Activated naive CD8-positive, alpha-beta T cell treated with anti-CD3 and anti-CD28 coated beads, Interleukin-2, amount 50 U/mL, for 24 hours (primary cell): ENCODE measurements around the gene NPIPB4.
A peak's percentile ranks its signal among the peaks of the same experiment; 100 is the strongest.
"Not testable (repeated sequence)": the region's sequence is repeated elsewhere in the genome, so short reads cannot be mapped to it uniquely, and the experiment has no call there.

Experiments used
- ATAC-seq: fragments of 150-1000 bp; cut with Tn5 transposase; one replicate; pipeline ENCODE4 v1.10.0; 2021
- DNase-seq: peaks from one replicate; pipeline ENCODE4 v3.0.0; 2021
- H3K27ac Mint-ChIP-seq: one replicate; pipeline ENCODE4 v1.8.0; 2021; ENCODE audit warnings: mild to moderate bottlenecking, mixed read lengths
- H3K27me3 Mint-ChIP-seq: one replicate; pipeline ENCODE4 v1.8.0; 2021; ENCODE audit warnings: mixed read lengths
- H3K36me3 Mint-ChIP-seq: one replicate; pipeline ENCODE4 v1.8.0; 2021; ENCODE audit warnings: low read depth, mixed read lengths
- H3K4me1 Mint-ChIP-seq: one replicate; pipeline ENCODE4 v1.8.0; 2021; ENCODE audit warnings: mixed read lengths
- H3K4me3 Mint-ChIP-seq: one replicate; pipeline ENCODE4 v1.8.0; 2021; ENCODE audit warnings: mild to moderate bottlenecking, moderate library complexity, mixed read lengths
- H3K9me3 Mint-ChIP-seq: one replicate; pipeline ENCODE4 v1.8.0; 2021; ENCODE audit warnings: mixed read lengths

Gene NPIPB4

GRCh38 chr16:21815694-21816093 is 41.9 kb downstream of the NPIPB4 start:
- DNase-seq, ATAC-seq, H3K27ac Mint-ChIP-seq, H3K4me3 Mint-ChIP-seq, H3K9me3 Mint-ChIP-seq, H3K27me3 Mint-ChIP-seq: not testable (repeated sequence)
- H3K36me3 Mint-ChIP-seq, result peaks cover 30% of the 10 kb centered on the region
- H3K4me1 Mint-ChIP-seq, result peaks cover 25% of the 10 kb centered on the region

GRCh38 chr16:21802375-21802663 is 55.2 kb downstream of the NPIPB4 start:
- not testable (repeated sequence) for H3K27me3 Mint-ChIP-seq, ATAC-seq, H3K4me1 Mint-ChIP-seq, DNase-seq, H3K4me3 Mint-ChIP-seq, H3K27ac Mint-ChIP-seq, H3K9me3 Mint-ChIP-seq
- peaks cover 11% of the 10 kb centered on the region for H3K36me3 Mint-ChIP-seq

DNA sequence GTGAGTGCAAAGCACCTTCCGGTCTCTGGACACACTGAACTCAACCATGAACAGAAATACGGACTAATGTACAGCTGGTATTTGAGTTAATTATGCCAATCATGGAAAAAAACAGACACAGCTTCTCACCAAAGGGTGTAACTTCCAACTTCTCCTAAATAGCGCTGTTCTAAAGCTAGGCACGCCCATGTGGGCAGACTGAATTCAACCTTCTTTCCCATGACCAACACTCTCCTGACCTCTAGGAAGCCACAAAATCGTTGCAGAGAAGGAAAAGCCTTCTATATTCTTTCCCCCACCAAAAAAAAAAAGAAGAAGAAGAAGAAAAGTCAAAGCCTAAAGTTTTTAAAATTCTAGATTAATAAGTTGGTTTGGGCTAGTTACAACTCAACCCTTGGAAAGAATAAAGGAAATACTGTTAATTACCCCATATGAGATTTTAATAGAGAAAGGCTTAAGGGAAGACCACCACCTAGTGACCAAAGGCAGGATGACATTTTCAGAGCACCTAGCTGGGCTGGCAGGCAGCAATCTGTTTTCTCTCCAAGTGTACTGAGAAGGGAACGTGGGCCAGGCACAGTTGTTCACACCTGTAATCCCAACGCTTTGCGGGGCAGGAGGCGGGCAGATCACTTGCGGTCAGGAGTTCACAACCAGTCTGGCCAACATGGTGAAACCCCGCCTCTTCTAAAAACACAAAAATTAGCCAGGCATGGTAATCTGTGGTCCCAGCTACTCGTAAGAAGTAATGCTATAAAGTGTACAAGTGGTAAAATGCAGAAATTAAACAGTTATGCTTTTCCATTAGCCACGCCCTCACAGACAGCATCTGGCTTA is 55.8 kb downstream of the NPIPB4 start:
- H3K36me3 Mint-ChIP-seq, result peaks cover 11% of the 10 kb centered on the region
- ATAC-seq, result peak; percentile 59
- DNase-seq, H3K27me3 Mint-ChIP-seq, H3K9me3 Mint-ChIP-seq, H3K4me3 Mint-ChIP-seq, H3K27ac Mint-ChIP-seq, H3K4me1 Mint-ChIP-seq: not testable (repeated sequence)

DNA sequence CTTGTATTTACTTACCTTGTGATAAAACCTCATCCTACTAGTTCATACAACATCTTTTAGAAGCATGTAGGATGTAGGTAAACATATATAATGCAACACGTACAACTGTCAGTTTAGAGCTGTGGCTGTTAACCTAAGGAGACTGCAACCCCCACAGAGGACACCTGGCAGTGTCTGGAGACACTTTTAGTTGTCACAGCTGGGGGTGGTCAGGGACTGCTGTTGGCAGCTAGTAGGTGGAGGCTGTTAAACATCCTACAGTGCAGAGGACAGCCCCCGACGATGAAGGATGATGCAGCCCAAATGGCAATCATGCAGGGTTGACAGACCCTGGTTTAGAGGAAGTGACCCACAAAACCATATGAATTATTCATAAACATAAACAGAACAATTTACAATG is 59.0 kb downstream of the NPIPB4 start:
- not testable (repeated sequence) for DNase-seq, H3K27me3 Mint-ChIP-seq, H3K9me3 Mint-ChIP-seq, H3K4me3 Mint-ChIP-seq, H3K4me1 Mint-ChIP-seq, H3K27ac Mint-ChIP-seq
- H3K36me3 Mint-ChIP-seq, result peaks cover 16% of the 10 kb centered on the region
- ATAC-seq, result peak; percentile 20

GRCh38 chr16:21793310-21793709 is 64.2 kb downstream of the NPIPB4 start:
- not testable (repeated sequence) for H3K4me1 Mint-ChIP-seq, DNase-seq, H3K4me3 Mint-ChIP-seq, H3K36me3 Mint-ChIP-seq, ATAC-seq, H3K27me3 Mint-ChIP-seq, H3K9me3 Mint-ChIP-seq, H3K27ac Mint-ChIP-seq

DNA sequence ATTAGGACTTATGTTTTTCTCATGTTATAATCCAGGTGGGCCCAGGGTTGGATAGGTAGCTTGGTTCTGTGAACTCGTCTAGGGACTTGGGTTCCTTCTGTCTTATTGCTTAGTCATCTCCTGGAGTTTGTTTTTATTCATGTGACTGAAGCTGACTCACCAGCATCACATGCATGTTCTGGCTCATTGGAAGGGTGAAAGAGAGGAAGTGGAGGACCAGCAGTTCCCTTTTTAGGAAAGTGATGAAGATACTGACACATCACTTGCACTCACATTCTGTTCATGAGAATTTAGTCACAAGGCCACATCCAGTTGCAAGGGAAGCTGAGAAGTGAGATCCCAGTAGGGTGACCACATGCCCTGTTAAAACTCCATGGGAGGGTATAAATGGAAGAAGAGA is 67.0 kb downstream of the NPIPB4 start:
- H3K27me3 Mint-ChIP-seq, H3K36me3 Mint-ChIP-seq, H3K4me3 Mint-ChIP-seq, H3K9me3 Mint-ChIP-seq, DNase-seq, H3K4me1 Mint-ChIP-seq, H3K27ac Mint-ChIP-seq: not testable (repeated sequence)
- ATAC-seq, result peak; percentile 79
